Hepatocyte (in vitro differentiated cells): ENCODE data around the gene ULK1.

Source experiments
- CTCF ChIP-seq: fragments of 200-600 bp; sonication (generic); IDR thresholded peaks from 2 replicates; pipeline ENCODE4 v1.5.1; 2016; ENCODE audit warnings: antibody characterized with exemption, mild to moderate bottlenecking; ENCODE audit not compliant: poor library complexity
- EZH2 ChIP-seq: fragments of 200-600 bp; sonication (generic); IDR thresholded peaks from 2 replicates; pipeline ENCODE4 v1.6.1; 2016; ENCODE audit warnings: antibody characterized with exemption, mild to moderate bottlenecking, borderline replicate concordance
- EZH2phosphoT487 ChIP-seq: fragments of 200-600 bp; sonication (generic); IDR thresholded peaks from one replicate; pipeline ENCODE4 v1.6.1; 2018; ENCODE audit warnings: antibody characterized with exemption, mild to moderate bottlenecking, low read depth, moderate library complexity; ENCODE audit not compliant: unreplicated experiment, severe bottlenecking

GRCh38 chr12:131865180-131865875 is 29.1 kb upstream of the ULK1 start:
- no peak for TF ChIP-seq CTCF
- TF ChIP-seq EZH2: no peak
- TF ChIP-seq EZH2phosphoT487: no peak
